SK-N-MC (cell line): ENCODE data around the gene TEX28.

Experiments
- DNase-seq: peaks from one replicate; pipeline ENCODE4 v3.0.0-alpha.2; 2011; ENCODE audit warnings: low read depth, low spot score
- H3K27ac ChIP-seq: fragments of 200-600 bp; sonication (generic); 2 replicates; pipeline ENCODE4 v1.5.1; 2016; ENCODE audit warnings: mixed run types
- H3K36me3 ChIP-seq: fragments of 200-600 bp; sonication (generic); 2 replicates; pipeline ENCODE4 v1.6.1; 2017; ENCODE audit warnings: antibody characterized with exemption, low read length, mixed read lengths; ENCODE audit not compliant: insufficient read depth
- H3K4me3 ChIP-seq: fragments of 200-600 bp; sonication (generic); 2 replicates; pipeline ENCODE4 v1.5.1; 2016
- H3K9ac ChIP-seq: fragments of 200-600 bp; sonication (generic); 2 replicates; pipeline ENCODE4 v1.8.0; 2017; ENCODE audit warnings: mixed run types, mixed read lengths; ENCODE audit not compliant: insufficient read length
- H3K9me3 ChIP-seq: fragments of 200-600 bp; sonication (generic); 2 replicates; pipeline ENCODE4 v1.6.1; 2017; ENCODE audit warnings: low read depth, mild to moderate bottlenecking, antibody characterized with exemption, low read length, moderate library complexity, mixed read lengths
- EZH2 ChIP-seq: fragments of 200-600 bp; sonication (generic); IDR thresholded peaks from one replicate; pipeline ENCODE4 v1.6.1; 2017; ENCODE audit warnings: antibody characterized with exemption
- FOXP2 ChIP-seq: optimal IDR thresholded peaks from 2 replicates; pipeline ENCODE3; 2011; ENCODE audit warnings: mild to moderate bottlenecking, moderate library complexity; ENCODE audit not compliant: insufficient read depth; ENCODE audit errors: extremely low read length, control extremely low read depth
- POLR2AphosphoS5 ChIP-seq: IDR thresholded peaks from 2 replicates; pipeline ENCODE4 v1.6.1; 2012; ENCODE audit warnings: mild to moderate bottlenecking, low read depth, low read length, borderline replicate concordance

The TEX28 gene

DNA sequence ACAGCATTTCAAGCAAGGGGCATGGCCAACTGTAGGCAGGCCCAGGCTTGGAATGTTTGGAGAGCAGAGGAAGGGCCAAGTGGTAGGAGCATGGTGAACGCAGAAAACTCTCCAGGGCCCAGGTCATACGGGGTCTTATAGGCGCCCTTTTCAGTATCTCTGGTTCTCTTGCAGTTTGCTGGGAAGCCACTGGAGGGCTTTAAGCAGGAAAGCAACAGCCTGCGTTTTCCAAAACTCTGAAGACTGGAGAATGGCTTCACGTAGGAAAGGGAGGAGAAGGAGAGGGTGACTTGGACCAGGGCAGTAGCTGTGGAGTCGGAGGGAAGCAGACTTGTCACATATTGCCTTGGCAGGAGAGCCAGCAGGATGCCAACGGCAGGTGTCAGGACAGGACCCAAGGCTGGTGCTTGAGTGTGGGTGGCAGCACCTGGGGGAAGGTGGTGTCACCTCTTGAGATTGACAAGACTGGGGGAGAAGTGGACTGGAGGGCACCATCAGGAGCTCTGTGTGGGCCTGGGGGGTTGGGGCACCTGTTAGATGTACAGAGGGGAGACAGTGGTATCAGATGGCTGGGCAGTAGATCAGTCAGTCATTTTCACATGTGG is 22.6 kb upstream of the TEX28 start:
- TF ChIP-seq EZH2 (no peak), FOXP2 (no peak)
- no peak for DNase-seq

GRCh38 chrX:154315416-154315815 is 20.5 kb upstream of the TEX28 start:
- H3K9me3 ChIP-seq, result no peaks in the 10 kb centered on the region
- no peak overlapping the region for H3K27ac ChIP-seq
- no peaks in the 10 kb centered on the region for H3K36me3 ChIP-seq
- DNase-seq, result no peak
- no peak overlapping the region for H3K4me3 ChIP-seq
- TF ChIP-seq FOXP2 (no peak), EZH2 (no peak), POLR2AphosphoS5 (no peak)
- no peak overlapping the region for H3K9ac ChIP-seq

More for the DNA sequence above, 22.6 kb upstream of the TEX28 start:
- Histone ChIP-seq H3K36me3 (no peaks in the 10 kb centered on the region), H3K27ac (no peak overlapping the region), H3K9me3 (no peaks in the 10 kb centered on the region), H3K4me3 (no peak overlapping the region), H3K9ac (no peak overlapping the region)

DNA sequence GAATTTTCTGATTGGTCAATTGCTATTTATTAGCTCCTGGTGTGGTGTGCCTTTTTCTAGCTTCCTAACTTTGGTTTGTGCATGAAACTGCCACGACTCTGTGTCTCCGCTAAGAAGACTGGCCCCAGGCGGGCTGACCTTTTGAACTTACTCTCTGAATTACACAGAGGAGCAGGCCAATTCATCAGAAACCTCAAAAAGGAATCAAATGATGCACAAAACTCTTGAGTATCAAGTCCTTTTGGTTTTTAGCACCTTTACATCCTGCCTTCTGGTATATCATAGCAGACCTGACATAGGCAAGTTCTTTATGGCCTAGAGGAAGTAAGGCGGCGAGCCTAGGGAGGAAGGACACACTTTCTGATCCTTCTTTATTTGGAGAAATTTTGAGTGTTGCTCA is 18.2 kb upstream of the TEX28 start:
- no peak for DNase-seq
- Histone ChIP-seq H3K27ac (no peak overlapping the region), H3K36me3 (no peaks in the 10 kb centered on the region), H3K9ac (no peak overlapping the region), H3K9me3 (no peaks in the 10 kb centered on the region), H3K4me3 (no peak overlapping the region)
- TF ChIP-seq EZH2 (no peak), POLR2AphosphoS5 (no peak)

- DNase-seq, result no peak
- Histone ChIP-seq H3K36me3 (no peaks in the 10 kb centered on the region), H3K4me3 (no peak overlapping the region), H3K27ac (no peak overlapping the region), H3K9me3 (no peaks in the 10 kb centered on the region), H3K9ac (no peak overlapping the region)
- TF ChIP-seq FOXP2, result no peak
Measured at GRCh38 chrX:154312116-154312515, 17.2 kb upstream of the TEX28 start.

DNA sequence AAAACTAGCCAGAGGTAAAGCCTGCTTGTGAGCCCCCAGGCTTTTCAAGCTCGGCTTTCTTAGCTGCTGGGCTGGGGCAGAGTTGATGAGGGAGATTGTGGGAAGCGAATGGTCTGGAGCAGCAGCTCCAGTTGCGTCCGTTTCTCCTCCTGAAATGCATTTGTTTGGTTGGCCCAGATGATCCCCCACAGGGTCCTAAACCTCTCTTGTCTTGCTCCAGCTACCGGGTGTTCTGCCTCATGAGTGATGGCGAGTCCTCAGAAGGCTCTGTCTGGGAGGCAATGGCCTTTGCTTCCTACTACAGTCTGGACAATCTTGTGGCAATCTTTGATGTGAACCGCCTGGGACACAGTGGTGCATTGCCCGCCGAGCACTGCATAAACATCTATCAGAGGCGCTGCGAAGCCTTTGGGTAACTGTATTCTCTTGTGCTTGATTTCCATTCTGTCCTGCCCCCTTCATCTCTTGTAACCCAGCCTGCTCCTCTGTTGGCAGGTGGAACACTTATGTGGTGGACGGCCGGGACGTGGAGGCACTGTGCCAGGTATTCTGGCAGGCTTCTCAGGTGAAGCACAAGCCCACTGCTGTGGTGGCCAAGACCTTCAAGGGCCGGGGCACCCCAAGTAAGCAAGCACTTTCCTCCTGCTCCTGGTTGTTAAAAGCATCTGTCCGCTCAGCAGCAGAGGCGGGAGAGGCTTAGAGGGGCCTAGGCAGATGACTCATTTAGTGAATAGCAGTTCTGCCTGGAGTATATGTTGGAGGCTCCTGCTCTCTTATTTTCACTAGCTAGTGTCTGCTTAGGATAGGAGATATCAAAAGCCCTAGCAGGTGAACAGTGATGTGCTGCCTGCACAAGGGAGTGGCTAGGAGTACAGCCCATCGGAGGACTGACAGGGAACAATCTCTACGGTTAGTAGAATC is 16.0 kb upstream of the TEX28 start:
- DNase-seq, result no peak
- TF ChIP-seq FOXP2, result no peak
- TF ChIP-seq POLR2AphosphoS5, result no peak
- TF ChIP-seq EZH2, result no peak

DNA sequence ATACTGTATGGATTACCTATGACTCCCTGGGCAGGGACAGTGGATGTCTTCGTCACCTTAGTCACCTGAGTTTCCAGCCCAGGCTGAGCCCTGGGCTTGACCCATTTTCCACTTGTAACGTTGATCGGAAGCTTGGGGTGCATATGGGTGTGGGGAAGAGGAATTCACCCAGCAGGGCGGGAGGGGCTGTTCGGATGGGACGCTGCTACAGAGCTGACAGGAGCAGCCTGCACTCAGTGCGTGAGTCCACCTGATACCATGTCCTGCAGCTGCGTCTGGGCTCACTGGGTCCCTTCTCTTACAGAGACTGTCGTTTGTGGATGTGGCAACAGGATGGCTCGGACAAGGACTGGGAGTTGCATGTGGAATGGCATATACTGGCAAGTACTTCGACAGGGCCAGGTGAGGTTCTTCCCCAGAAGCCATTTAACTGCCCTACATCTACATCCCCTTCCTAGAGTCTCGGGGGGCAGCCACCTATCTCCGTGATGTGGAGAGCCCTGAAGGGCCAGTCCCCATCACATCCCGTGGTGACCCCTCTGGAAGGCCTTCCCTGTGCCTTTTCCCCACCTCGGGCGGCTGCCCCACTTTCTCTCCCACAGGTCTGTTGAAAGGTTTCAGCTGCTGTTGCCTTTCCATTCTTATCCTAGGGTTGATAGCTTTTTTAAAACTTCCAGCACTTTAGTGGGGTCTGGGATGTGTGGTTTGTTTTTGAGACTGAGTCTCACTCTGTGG is 14.3 kb upstream of the TEX28 start:
- no peaks in the 10 kb centered on the region for H3K36me3 ChIP-seq
- TF ChIP-seq EZH2 (no peak), POLR2AphosphoS5 (no peak), FOXP2 (no peak)
- H3K27ac ChIP-seq, result no peak overlapping the region
- DNase-seq, result no peak
- H3K4me3 ChIP-seq, result no peak overlapping the region
- H3K9me3 ChIP-seq, result no peaks in the 10 kb centered on the region
- H3K9ac ChIP-seq, result no peak overlapping the region

More for the DNA sequence above, 16.0 kb upstream of the TEX28 start:
- Histone ChIP-seq H3K36me3 (no peaks in the 10 kb centered on the region), H3K4me3 (no peak overlapping the region), H3K9me3 (no peaks in the 10 kb centered on the region), H3K9ac (no peak overlapping the region), H3K27ac (no peak overlapping the region)

- Histone ChIP-seq H3K27ac (no peak overlapping the region), H3K36me3 (no peaks in the 10 kb centered on the region), H3K9ac (no peak overlapping the region), H3K4me3 (no peak overlapping the region), H3K9me3 (no peaks in the 10 kb centered on the region)
- no peak for DNase-seq
- TF ChIP-seq EZH2, result no peak
- no peak for TF ChIP-seq POLR2AphosphoS5
- no peak for TF ChIP-seq FOXP2
Measured at GRCh38 chrX:154308108-154308946, 13.4 kb upstream of the TEX28 start.

DNA sequence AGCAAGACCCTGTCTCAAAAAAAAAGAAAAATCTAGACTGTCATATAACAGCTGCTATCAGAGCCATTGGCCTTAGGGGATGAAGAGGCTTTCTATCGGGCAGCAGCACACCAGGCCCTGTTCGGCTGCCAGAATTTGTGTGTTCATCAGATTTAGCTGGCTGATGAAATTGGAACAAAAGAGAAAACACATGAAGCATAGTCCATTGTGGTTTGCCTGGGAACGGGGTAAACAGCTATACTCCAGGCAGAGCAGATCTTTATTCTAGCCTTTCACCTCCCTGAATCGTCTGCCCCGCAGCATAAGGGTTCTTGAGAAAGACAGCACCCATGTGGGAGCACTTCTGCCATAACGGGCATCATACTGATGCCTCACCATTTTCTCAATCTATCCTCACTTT is 12.3 kb upstream of the TEX28 start:
- DNase-seq, result no peak
- no peaks in the 10 kb centered on the region for H3K36me3 ChIP-seq
- no peaks in the 10 kb centered on the region for H3K9me3 ChIP-seq
- TF ChIP-seq EZH2, result no peak
- TF ChIP-seq POLR2AphosphoS5, result no peak
- no peak for TF ChIP-seq FOXP2
- H3K27ac ChIP-seq, result no peak overlapping the region
- H3K9ac ChIP-seq, result no peak overlapping the region
- H3K4me3 ChIP-seq, result no peak overlapping the region
